Activated naive CD4-positive, alpha-beta T cell treated with anti-CD3 and anti-CD28 coated beads for 36 hours (primary cell): ENCODE measurements around the gene ANKRD28. TPM values are rescaled to one million over a fixed set of nuclear protein-coding genes. Genes with fewer than 3 reads are reported as not detected.

ENCODE experiments used
- CTCF ChIA-PET: fragments of 350-600 bp; sonication (Branson Sonifier 250); formaldehyde crosslinking; loops from one replicate; lab custom pipeline; 2021; ENCODE audit warnings: antibody characterized with exemption; lab: Charles Lee
- DNase-seq: peaks from one replicate; pipeline ENCODE4 v3.0.0-alpha.2; 2020
- H3K27ac Mint-ChIP-seq: one replicate; pipeline ENCODE4 v1.8.0; 2021; ENCODE audit warnings: mild to moderate bottlenecking, mixed read lengths
- H3K27me3 Mint-ChIP-seq: one replicate; pipeline ENCODE4 v1.8.0; 2021; ENCODE audit warnings: low read depth, mixed read lengths
- H3K36me3 Mint-ChIP-seq: one replicate; pipeline ENCODE4 v1.8.0; 2021; ENCODE audit warnings: low read depth, mixed read lengths
- H3K4me1 Mint-ChIP-seq: one replicate; pipeline ENCODE4 v1.8.0; 2021; ENCODE audit warnings: low read depth, mixed read lengths
- H3K4me3 Mint-ChIP-seq: one replicate; pipeline ENCODE4 v1.8.0; 2021; ENCODE audit warnings: mild to moderate bottlenecking, moderate library complexity, mixed read lengths
- H3K9me3 Mint-ChIP-seq: one replicate; pipeline ENCODE4 v1.8.0; 2021; ENCODE audit warnings: mixed read lengths
- intact Hi-C: fragments of 100-400 bp; cut with micrococcal nuclease; formaldehyde crosslinking; loops from one replicate; pipeline ENCODE4 v1.15.1; 2023
- total RNA-seq, 2 experiments: library from RNA; stranded (reverse); gene quantifications; one replicate each; pipeline ENCODE4 v1.2.3, GENCODE V29; 2021

The ANKRD28 gene
- total RNA-seq, 2 experiments from 2014 or later: 21.4 to 23.6 TPM

GRCh38 chr3:15708882-15709677 lies 88.7 kb downstream of the ANKRD28 start:
- CTCF ChIA-PET: no interaction called here
- intact Hi-C loops: no loop called here
- Mint-ChIP-seq H3K4me1 (no peaks in the 10 kb centered on the region), H3K9me3 (peaks cover 1% of the 10 kb centered on the region), H3K27ac (no peak overlapping the region), H3K36me3 (peaks cover 43% of the 10 kb centered on the region), H3K4me3 (no peak overlapping the region), H3K27me3 (no peaks in the 10 kb centered on the region)
- DNase-seq: no peak

- CTCF ChIA-PET: no interaction called here
- Mint-ChIP-seq H3K36me3 (peaks cover 43% of the 10 kb centered on the region), H3K4me1 (no peaks in the 10 kb centered on the region), H3K4me3 (no peak overlapping the region), H3K27me3 (no peaks in the 10 kb centered on the region), H3K9me3 (peaks cover 1% of the 10 kb centered on the region), H3K27ac (no peak overlapping the region)
- intact Hi-C loops: no loop called here
- no peak for DNase-seq
These were observed 90.0 kb downstream of the ANKRD28 start for GRCh38 chr3:15707779-15708178.

GRCh38 chr3:15703346-15703745 lies 94.4 kb downstream of the ANKRD28 start:
- Mint-ChIP-seq H3K9me3 (peaks cover 1% of the 10 kb centered on the region), H3K4me3 (no peak overlapping the region), H3K27ac (no peak overlapping the region), H3K36me3 (peaks cover 30% of the 10 kb centered on the region), H3K4me1 (no peaks in the 10 kb centered on the region), H3K27me3 (no peaks in the 10 kb centered on the region)
- intact Hi-C loops: no loop called here
- DNase-seq: no peak
- CTCF ChIA-PET: no interaction called here

- intact Hi-C loops: loop anchor here (2.0 kb wide), 1 partner anchor 64 kb away; no protein-coding TSS in a partner anchor
These were observed 103.2 kb downstream of the ANKRD28 start for GRCh38 chr3:15694628-15695027.

GRCh38 chr3:15693355-15693754 lies 104.4 kb downstream of the ANKRD28 start:
- Mint-ChIP-seq H3K4me3 (no peak overlapping the region), H3K27ac (no peak overlapping the region), H3K27me3 (no peaks in the 10 kb centered on the region), H3K9me3 (no peaks in the 10 kb centered on the region), H3K36me3 (peaks cover 31% of the 10 kb centered on the region), H3K4me1 (peaks cover 2% of the 10 kb centered on the region)
- CTCF ChIA-PET: no interaction called here
- no peak for DNase-seq
- intact Hi-C loops: no loop called here

More at GRCh38 chr3:15694628-15695027, 103.2 kb downstream of the ANKRD28 start:
- Mint-ChIP-seq H3K27me3 (no peaks in the 10 kb centered on the region), H3K27ac (no peak overlapping the region), H3K36me3 (peaks cover 26% of the 10 kb centered on the region), H3K4me1 (peaks cover 2% of the 10 kb centered on the region), H3K4me3 (no peak overlapping the region), H3K9me3 (no peaks in the 10 kb centered on the region)
- no peak for DNase-seq
- CTCF ChIA-PET: no interaction called here

GRCh38 chr3:15690748-15691147 lies 107.0 kb downstream of the ANKRD28 start:
- Mint-ChIP-seq H3K9me3 (no peaks in the 10 kb centered on the region), H3K27ac (no peak overlapping the region), H3K36me3 (peaks cover 25% of the 10 kb centered on the region), H3K4me3 (no peak overlapping the region), H3K27me3 (no peaks in the 10 kb centered on the region), H3K4me1 (peaks cover 2% of the 10 kb centered on the region)
- CTCF ChIA-PET: interaction anchor here (0.6 kb wide), 1 partner anchor 177 kb away, joined by 5 read pairs; no protein-coding TSS in a partner anchor
- DNase-seq: no peak
- intact Hi-C loops: no loop called here

GRCh38 chr3:15690230-15690629 lies 107.5 kb downstream of the ANKRD28 start:
- Mint-ChIP-seq H3K4me3 (no peak overlapping the region), H3K27ac (no peak overlapping the region), H3K4me1 (peaks cover 2% of the 10 kb centered on the region), H3K36me3 (peaks cover 26% of the 10 kb centered on the region), H3K9me3 (no peaks in the 10 kb centered on the region), H3K27me3 (no peaks in the 10 kb centered on the region)
- DNase-seq: no peak
- CTCF ChIA-PET: interaction anchor here (0.6 to 0.7 kb wide), 2 partner anchors 56 to 178 kb away, joined by 3 to 5 read pairs; no protein-coding TSS in a partner anchor
- intact Hi-C loops: no loop called here

GRCh38 chr3:15685927-15686326 lies 111.9 kb downstream of the ANKRD28 start:
- intact Hi-C loops: no loop called here
- Mint-ChIP-seq H3K27me3 (no peaks in the 10 kb centered on the region), H3K27ac (no peak overlapping the region), H3K4me3 (no peak overlapping the region), H3K4me1 (no peaks in the 10 kb centered on the region), H3K9me3 (no peaks in the 10 kb centered on the region), H3K36me3 (peaks cover 19% of the 10 kb centered on the region)
- CTCF ChIA-PET: no interaction called here
- no peak for DNase-seq

- Mint-ChIP-seq H3K36me3 (peaks cover 13% of the 10 kb centered on the region), H3K27me3 (no peaks in the 10 kb centered on the region), H3K4me3 (no peak overlapping the region), H3K27ac (no peak overlapping the region), H3K4me1 (no peaks in the 10 kb centered on the region), H3K9me3 (no peaks in the 10 kb centered on the region)
- intact Hi-C loops: no loop called here
- CTCF ChIA-PET: interaction anchor here (1.0 kb wide), 1 partner anchor 129 kb away, joined by 3 read pairs; no protein-coding TSS in a partner anchor
- no peak for DNase-seq
These were observed 114.5 kb downstream of the ANKRD28 start for GRCh38 chr3:15683253-15683652.

GRCh38 chr3:15682561-15683185 lies 115.1 kb downstream of the ANKRD28 start:
- intact Hi-C loops: no loop called here
- no peak overlapping the region for H3K4me3 Mint-ChIP-seq
- no peak overlapping the region for H3K27ac Mint-ChIP-seq
- peaks cover 13% of the 10 kb centered on the region for H3K36me3 Mint-ChIP-seq
- DNase-seq: no peak
- no peaks in the 10 kb centered on the region for H3K27me3 Mint-ChIP-seq
- no peaks in the 10 kb centered on the region for H3K9me3 Mint-ChIP-seq
- no peaks in the 10 kb centered on the region for H3K4me1 Mint-ChIP-seq
- CTCF ChIA-PET: interaction anchor here (1.0 kb wide), 1 partner anchor 129 kb away, joined by 3 read pairs; no protein-coding TSS in a partner anchor

- intact Hi-C loops: no loop called here
- CTCF ChIA-PET: no interaction called here
- DNase-seq: no peak
- Mint-ChIP-seq H3K36me3 (peaks cover 14% of the 10 kb centered on the region), H3K4me1 (no peaks in the 10 kb centered on the region), H3K4me3 (no peak overlapping the region), H3K9me3 (no peaks in the 10 kb centered on the region), H3K27ac (no peak overlapping the region), H3K27me3 (no peaks in the 10 kb centered on the region)
These were observed 116.1 kb downstream of the ANKRD28 start for GRCh38 chr3:15681668-15682067.

- intact Hi-C loops: no loop called here
- CTCF ChIA-PET: no interaction called here
- H3K4me3 Mint-ChIP-seq: no peak overlapping the region
- no peaks in the 10 kb centered on the region for H3K9me3 Mint-ChIP-seq
- H3K4me1 Mint-ChIP-seq: no peaks in the 10 kb centered on the region
- H3K27ac Mint-ChIP-seq: no peak overlapping the region
- no peak for DNase-seq
- peaks cover 8% of the 10 kb centered on the region for H3K36me3 Mint-ChIP-seq
- H3K27me3 Mint-ChIP-seq: no peaks in the 10 kb centered on the region
These were observed 118.5 kb downstream of the ANKRD28 start for GRCh38 chr3:15679306-15679705.
